Stimulated activated CD4-positive, alpha-beta T cell treated with anti-CD3 and anti-CD28 coated beads, Interleukin-15, amount 100 ng/mL, for 48 hours (primary cell): Measurements from ENCODE around the gene PTF1A.

ENCODE experiments used
- DNase-seq, 2 donors: peaks; one replicate each; pipeline ENCODE4 v3.0.0-alpha.2; 2020; ENCODE audit warnings: low read depth in 2 of 2

PTF1A gene

DNA sequence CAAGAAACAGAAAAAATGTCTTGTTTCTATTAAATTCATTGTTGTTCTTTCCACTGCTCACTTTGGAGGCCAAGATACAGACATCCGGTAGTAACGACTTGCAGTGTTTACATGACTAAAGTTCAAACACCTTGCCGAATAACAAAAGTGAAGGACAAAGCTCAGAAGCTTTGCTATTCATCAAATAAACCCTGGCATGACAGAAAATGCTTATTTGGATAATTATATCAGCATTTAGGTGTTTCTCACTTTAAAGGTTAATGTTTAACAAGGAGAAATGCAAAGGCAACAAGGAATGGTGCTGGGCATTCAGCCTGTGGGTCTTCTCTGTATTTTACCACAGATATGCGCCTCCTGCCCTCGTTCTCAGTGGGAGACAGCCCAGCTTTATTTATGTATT is 5.4 kb upstream of the PTF1A start:
- DNase-seq = no peak

DNA sequence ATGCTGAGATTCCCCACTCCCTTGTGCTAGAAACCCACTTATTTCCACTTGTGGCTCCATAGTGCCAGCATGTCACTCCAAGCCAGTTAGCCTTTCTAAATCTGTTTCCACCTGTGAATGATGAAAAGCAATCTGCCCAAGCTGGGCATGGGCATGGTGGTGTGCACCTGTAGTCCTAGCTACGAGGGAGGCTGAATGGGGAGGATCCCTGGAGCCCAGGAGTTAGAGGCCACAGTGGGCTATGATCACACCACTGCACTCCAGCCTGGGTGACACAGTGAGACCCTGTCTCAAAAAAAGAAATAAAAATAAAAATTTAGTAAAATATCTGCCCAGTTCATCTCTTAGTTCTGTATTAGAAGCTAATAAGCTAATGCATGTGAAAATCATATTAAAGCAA is 5.0 kb upstream of the PTF1A start:
- no peak for DNase-seq

DNA sequence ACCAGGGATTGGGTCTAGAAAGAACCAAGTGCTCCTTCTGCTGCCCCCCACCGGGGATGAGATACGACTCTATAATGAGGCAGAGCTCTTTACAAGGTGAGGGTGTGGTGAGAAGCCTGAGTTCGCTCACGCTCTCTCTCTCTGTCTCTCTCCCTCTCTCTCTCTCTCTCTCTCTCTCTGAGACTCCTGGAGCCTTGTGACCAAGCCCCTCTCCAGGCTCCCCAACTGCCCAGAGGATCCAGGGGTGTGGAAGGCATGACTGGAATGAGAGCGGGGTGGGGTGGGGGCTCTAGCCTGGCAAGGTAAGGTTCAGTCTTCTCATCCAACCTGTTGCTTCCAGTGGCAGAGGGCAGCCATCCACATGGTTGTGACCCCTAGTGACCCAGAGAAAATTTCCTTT is 3.1 kb upstream of the PTF1A start:
- DNase-seq = no peak

DNA sequence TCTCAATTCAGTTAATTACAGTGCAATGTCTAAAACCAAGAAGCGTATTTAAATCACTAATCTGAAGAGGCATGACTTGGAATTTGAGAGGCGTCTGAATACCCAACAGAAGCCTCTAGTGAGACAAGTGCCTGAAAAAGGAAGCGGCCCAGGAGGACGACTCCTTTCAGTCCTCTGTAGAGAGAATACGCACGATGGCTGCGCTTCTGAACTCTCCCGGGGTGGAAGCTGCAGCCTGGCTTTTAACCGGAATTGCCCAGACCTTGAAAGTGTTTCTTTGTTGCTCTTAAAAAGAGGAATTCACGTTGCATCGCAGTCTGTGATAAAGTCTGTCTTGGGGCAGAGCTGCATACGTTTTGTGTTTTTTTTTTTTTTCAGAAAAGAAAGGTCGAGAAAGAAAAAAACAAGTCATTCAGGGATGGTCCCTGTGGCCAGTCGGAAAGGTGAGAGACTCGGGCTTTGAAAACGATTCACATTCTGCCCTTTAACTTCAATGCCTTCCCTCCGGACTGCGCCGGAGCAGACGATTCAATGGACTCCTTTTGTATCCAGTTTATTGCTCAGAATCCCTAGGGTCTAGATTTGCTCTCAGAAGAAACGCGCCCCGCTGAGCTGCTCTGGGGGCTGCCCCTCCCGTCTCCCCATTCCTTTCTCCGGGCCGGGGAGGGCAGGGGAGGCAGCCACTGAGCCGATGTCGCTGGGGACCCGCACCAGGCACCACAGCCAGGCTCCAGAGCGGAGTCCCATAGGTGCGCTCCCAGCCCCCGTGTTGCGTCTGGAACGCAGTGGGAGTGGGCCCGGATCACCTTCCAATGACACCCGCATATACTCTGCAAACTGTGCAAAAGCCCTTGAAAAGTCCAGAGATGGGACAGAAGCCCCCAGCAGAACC is 994 bp upstream of the PTF1A start:
- DNase-seq = no peak

DNA sequence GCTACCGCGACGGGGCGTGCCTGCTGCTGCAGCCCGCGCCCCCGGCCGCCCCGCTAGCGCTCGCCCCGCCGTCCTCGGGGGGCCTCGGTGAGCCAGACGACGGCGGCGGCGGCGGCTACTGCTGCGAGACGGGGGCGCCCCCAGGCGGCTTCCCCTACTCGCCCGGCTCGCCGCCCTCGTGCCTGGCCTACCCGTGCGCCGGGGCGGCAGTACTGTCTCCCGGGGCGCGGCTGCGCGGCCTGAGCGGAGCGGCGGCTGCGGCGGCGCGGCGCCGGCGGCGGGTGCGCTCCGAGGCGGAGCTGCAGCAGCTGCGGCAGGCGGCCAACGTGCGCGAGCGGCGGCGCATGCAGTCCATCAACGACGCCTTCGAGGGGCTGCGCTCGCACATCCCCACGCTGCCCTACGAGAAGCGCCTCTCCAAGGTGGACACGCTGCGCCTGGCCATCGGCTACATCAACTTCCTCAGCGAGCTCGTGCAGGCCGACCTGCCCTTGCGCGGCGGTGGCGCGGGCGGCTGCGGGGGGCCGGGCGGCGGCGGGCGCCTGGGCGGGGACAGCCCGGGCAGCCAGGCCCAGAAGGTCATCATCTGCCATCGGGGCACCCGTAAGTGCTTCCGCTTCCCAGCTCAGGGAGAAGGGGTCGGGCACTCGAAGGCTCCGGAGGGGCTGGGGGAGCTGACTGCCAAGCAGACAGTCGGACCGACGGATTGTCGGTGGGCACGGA is 761 bp downstream of the PTF1A start:
- DNase-seq = no peak

DNA sequence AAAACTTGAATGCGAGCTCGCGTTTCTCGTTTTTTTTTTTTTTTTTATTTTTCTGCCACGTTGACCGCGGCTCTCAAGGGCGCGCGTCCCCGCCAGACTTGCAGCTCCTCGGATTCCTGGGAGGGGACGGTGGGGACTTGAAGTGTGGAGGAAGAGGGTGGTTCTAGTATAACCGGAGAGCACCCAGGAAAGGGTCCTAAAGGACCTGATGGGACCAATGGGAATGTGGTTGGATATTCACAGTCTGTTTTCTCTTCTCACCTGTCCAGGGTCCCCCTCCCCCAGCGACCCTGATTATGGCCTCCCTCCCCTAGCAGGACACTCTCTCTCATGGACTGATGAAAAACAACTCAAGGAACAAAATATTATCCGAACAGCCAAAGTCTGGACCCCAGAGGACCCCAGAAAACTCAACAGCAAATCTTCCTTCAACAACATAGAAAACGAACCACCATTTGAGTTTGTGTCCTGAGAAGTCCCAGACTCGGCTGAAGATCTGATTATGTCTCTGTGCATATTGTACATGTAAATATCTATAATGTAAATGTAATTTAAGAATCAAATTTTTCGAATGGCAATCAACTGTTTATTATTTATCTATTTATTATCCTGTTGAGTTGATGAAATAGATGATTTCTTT is 1.4 kb downstream of the PTF1A start:
- DNase-seq = no peak

DNA sequence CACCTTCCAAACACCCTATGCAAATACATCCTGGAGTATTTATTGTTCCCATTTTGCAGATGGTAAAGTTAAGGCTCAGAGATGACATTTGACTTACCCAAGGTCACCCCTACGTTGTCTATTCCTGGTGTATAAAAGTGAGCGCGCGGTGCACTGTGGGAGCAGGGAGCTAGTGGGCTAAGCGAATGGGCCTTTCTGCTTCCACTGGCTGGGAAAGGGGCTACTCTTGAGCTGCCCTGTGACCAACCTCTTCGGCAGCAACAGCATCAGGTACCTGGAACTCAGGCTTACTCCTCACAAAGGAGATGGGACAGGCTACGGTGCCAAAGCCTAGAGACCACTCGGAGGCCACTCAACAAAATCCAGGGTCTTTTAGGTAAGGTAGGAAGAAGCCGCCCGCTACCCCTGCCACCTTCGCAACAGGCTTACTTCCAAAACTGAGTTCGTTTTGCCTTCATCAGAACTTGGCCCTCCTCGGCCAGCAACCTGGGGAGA is 2.4 kb downstream of the PTF1A start:
- no peak for DNase-seq

DNA sequence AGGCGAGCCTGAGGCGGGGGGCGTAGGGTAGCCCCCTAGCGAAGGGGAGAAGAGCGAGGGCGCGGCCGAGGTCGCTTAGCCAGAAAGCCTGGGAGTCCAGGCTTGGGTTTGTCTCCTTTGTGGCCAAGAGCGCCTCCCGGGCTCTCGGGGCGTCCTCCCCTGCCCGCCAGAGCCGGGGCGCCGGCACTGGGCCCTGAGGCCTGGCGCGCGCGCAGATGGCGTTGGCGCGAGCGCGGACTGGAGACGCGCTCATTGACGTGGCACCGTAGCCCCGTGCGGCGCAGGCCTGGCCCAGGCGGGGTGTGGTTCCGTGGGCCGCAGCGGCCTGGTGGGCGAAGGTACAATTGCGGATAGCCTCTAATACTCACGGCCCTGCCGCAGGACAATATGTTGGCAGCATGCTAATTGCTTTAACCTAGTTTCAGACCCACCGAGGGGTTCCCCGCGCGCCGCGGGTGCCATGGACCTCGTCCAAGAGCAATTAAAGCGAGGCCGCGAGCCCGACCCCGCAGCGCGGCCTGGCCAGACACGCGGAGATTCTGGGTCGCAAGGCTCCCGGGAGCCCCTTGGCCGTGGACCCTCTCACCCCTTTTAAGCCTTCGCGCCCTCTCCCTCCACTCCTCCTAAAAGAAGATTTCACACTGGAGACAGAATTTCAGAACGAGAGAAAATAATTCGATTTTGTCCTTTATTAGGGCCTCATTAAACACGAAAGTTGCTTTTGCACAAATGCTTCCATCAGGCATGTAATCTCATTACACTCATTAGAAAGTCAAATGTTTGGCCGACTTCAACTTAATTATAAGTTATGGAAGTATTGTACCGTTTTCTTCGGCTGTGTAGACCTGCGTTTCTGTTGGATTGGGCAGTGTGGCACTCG is 3.1 kb downstream of the PTF1A start:
- DNase-seq = no peak

DNA sequence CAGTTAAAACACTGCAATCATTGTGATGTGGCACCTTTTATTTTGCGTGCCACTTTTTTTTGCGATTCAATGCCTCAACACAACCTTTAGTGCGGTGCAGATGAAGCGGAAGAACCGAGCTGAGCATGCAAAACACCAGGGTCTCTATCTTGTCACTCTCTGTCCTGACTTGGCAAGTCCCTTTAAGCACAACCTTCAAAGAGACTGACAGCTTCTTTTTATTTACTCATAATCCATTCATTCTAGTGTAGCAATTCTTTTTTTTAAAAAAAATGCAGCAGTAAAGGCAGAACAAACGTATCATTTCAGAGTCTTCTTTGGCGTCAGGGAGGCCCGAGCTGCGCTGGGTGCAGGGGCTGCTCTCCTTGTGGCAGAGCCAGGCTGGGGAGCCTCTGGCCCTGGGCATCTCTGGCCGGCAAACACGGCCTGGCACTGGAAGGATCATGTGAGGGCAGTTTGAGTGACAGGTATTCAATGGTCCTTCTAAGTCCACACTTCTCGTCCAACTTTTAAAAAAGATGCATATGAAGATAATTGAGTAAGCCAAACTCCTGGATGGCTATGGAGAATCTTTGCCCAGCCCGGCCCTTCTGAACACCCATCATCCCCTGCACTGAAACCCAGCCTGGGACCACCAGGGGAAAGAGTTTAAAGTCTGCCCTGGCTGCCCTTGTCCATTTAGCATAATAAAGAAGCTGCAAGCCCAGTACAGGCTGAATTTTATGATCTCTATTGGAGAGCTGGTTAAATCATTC is 3.9 kb downstream of the PTF1A start:
- DNase-seq = no peak

DNA sequence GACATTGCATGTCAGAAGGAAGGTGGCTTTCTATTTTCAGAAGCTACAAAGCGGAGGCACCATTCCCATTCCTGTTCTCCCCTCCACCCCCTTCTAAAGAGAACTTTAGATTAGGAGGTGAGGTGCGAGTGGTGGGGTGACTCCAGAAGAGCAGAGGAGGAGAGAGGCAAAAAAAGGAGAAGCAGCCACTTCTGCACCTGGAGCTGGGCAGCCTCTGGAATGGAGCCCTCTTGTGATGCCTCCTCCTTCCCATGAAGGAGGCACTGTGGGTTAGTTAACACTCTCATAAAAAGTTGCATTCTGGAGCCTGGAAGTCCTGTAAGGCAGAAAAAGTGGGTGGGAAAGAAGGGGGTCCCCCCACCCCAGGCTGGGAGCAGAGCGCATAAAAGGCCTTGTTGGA is 4.8 kb downstream of the PTF1A start:
- no peak for DNase-seq

DNA sequence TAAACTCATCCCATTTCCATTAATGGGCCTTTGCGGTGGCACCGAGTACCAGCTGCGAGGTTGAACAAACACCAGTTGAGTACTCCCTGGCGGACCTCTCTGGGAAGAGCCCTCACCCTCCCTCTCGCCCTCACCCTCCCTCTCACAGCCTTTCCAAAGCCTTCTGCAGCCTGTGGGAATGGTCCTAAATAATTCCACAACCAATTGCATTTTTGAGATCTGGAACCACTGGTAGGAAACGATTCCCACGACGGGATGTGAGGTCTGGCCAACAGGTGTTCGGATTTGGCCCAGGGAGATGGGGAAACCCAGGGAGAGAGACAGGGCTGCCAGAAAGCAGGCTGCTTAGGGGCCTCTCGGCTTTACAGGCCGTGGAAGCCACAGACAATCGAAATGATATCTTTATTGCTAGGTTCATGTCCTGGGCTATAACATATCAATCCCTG is 5.3 kb downstream of the PTF1A start:
- DNase-seq = no peak

DNA sequence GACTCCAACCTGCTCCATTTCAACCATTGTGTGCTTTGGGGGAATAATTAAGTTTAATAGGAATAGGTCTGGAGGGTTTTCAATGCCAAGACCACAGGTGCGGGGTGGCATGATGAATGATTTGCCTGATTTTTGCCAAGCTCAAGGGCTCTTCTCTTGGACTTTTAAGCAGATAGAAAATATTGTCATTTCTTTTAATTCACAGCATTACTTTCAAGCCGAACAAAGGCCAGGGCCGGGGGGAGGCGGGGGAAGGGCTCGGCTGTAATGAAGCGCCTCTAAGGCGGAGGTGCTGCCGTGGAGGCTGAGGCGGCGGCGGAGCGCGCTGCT is 6.5 kb downstream of the PTF1A start:
- no peak for DNase-seq

DNA sequence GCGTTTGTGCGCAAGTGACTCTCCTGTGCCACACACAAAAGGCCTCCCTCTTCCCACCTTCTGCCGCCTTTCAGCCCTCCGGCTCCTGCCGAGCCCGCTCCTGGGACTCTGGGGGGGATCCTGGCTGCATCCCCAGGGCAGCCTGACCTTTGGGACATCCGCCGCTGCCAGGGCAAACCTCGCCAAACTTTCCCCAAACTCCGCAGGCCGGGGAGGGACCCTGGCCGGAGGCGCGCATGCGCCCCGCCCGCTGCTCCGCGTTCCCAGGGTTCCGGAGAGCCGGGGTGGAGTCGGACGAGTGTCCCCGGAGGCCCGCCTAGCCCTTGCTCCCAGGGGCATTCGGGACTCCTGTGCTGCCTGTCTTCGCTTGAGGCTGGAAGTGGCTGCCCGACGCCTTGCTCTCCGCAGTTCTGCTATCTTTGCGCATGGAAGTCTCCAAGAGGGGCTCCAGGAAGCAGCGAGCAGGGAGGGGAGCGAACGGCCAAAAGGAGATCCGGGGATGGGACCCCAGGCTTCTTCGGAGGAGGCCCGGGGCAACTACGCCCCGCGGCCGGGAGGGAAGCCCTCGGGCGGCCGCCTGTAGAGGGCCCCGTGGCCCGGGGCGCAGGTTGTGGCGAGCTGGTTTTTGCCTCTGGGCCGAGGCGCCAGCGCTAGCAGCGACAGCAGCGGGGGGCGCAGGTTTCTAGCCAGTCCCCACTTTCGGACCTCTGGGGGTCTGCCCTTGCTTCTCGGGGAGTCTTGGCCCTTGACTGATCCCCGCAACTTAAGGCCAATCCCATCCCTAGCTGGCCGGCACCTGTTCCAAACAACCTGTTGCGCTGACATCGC is 7.0 kb downstream of the PTF1A start:
- no peak for DNase-seq

DNA sequence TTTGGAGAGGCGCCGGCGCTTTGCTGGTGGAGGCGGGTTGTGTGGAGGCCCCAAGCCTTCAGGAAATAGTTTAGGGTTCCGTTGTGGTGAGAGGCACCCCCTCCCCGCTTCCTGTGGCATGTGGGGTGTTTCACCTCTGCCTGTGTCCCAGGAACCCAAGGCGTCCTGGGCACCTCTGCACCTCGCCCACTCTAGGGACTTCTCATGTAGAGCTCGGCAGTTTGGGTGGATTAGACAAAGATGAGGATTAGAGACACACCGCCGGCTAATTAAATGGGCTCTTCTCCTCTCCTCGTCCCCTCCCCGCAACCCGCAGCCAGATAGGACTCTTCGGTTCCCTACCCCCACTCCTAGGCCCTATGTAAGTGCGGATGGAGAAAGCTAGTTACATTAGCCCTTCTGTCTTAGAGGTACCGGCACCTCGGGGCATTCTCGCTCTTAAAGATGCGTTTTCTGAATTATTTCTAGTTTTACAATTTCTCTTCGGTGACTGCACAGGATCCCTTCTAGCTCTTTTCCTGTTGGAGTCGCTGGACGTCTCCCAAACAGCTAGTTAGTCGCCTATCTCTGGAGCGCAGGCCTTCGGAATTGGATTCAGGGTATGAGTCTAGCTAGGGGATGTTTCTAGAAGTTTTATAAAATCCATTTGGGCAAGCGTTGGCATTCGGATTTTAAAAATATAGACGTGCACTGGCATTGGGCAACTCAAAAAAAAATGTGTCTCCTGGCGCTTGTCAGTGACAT is 7.8 kb downstream of the PTF1A start:
- DNase-seq = no peak

DNA sequence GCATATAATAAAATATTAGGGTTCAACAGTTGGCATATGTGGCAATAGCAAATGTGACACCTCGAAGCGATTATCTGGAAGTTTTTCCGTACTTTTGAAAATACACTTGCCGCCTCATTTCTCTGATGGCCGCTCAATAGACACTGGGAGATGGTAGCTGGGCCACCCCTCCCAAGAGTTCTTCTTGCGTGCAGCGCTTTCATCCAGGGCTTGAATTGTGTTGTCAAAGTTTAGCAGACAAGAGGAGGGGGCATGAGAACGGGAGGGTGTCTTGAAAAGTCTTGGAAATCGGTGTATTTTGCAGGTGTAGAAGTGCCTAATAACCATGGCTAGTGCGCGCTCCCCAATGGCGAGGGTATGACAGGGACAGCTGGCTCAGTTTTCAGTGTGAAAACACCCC is 8.5 kb downstream of the PTF1A start:
- no peak for DNase-seq

DNA sequence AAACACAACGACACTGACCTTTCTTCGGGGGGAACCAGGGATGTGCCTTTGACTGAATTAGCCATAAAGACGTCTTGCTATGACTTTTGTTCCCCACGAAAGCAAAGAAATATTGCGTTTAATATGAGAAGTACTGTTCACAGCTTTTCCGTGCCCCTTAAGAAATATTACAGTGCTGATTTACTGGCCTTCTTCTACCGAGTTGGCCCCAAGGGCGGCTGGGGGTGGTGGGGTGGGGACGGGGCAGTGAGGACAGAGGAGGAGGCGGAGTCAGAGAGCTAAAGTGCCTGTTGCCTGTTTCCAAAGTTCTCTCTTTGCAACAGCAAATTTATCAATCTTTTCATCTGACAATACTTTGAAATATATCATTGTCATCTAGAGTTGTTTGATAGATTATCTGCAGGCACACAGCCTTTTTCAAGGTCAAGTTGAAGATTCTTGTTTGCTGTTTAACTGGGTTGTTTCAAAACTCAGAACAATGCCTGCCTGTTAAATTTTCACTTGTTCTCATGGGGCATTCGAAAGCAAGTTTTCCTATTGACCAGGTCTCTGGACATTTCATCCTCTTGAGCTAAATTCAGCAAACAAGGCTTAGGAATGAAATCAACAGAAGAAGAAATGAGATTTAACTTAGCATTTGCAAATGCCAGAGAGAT is 9.0 kb downstream of the PTF1A start:
- no peak for DNase-seq

DNA sequence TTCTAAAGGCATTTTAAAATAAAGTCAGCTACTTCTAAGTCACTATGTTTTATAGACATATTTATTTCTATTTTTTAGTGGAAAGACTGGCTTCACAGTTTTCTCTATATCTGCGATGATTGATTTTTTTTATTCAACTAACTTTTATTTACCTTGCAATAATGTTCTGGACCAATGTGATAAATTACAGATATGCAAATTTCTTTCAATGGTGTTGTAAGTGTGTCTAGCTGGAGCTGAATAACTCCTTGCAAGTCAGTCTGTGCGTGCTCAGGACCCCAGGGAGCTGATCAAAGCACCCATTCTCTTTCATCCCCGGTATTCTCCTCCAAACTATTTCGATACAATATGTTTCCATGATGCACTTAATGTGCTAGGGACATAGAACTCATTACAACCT is 9.7 kb downstream of the PTF1A start:
- DNase-seq = no peak

DNA sequence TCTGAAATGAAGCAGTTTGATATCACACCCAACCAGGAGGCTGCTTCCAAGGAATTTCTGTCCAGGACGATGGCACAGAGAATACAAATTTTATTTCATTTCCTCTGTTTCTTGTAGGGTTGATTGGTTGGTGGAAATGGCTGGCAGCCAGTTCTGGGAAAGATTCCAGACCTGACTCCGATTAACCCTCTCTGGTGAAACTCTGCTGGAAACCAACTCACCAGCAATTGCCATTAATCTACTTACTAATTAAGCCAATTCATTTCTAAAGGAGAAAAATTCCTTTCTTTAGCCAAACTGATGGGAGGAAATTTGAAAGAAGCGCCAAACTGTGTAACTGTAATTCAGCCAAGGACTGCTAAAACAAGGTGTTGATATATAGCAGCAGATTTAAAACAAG is 10.7 kb downstream of the PTF1A start:
- no peak for DNase-seq
